Coronary artery (tissue), 2 donors: ENCODE data around the gene ECHDC3.

Experiments
- DNase-seq: peaks from one replicate; pipeline ENCODE4 v3.0.0-alpha.2; 2017; ENCODE audit warnings: low spot score
- H3K27ac ChIP-seq, 2 donors: fragments of 200-600 bp; sonication (generic); one replicate each; pipeline ENCODE4 v1.5.1; 2016 to 2019
- H3K4me3 ChIP-seq: fragments of 200-600 bp; sonication (generic); 2 replicates; pipeline ENCODE4 v1.5.1; 2016; ENCODE audit warnings: mild to moderate bottlenecking, moderate library complexity
- TF ChIP-seq, protein P1 (sequence below): fragments of 200-600 bp; sonication (generic); IDR thresholded peaks from one replicate; pipeline ENCODE4 v1.5.1; 2019; ENCODE audit warnings: antibody characterized with exemption

The ECHDC3 gene

GRCh38 chr10:11762706-11763500, 20.7 kb downstream of the ECHDC3 start:
- TF ChIP-seq, protein P1, sequence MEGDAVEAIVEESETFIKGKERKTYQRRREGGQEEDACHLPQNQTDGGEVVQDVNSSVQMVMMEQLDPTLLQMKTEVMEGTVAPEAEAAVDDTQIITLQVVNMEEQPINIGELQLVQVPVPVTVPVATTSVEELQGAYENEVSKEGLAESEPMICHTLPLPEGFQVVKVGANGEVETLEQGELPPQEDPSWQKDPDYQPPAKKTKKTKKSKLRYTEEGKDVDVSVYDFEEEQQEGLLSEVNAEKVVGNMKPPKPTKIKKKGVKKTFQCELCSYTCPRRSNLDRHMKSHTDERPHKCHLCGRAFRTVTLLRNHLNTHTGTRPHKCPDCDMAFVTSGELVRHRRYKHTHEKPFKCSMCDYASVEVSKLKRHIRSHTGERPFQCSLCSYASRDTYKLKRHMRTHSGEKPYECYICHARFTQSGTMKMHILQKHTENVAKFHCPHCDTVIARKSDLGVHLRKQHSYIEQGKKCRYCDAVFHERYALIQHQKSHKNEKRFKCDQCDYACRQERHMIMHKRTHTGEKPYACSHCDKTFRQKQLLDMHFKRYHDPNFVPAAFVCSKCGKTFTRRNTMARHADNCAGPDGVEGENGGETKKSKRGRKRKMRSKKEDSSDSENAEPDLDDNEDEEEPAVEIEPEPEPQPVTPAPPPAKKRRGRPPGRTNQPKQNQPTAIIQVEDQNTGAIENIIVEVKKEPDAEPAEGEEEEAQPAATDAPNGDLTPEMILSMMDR: no peak
- no peak overlapping the region for H3K4me3 ChIP-seq
- no peak for DNase-seq
- H3K27ac ChIP-seq: no peak overlapping the region

- TF ChIP-seq, protein P1: no peak
- H3K27ac ChIP-seq: no peak overlapping the region
- DNase-seq: no peak
Observed at GRCh38 chr10:11763501-11763861, 21.3 kb downstream of the ECHDC3 start.

DNA sequence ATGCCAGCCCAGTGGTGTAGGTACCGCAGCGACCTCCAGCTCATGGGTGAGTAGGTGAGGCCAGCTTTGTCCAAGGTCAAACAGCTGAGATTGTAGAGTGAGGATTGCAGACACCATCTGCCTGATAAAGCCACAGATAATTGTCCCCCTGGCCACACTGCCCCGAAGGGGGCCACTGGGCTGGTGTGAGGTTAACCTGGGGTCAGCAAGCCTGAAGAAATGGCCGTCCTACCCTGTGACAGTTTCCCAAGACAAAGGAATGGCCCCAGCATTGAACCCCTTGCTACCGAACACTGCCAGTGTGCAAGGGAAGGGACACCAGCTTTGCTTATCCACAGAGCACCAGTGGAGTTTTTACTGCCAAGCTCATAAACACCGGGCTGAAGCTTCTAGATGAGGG, 23.0 kb downstream of the ECHDC3 start:
- Histone ChIP-seq H3K4me3 (no peak overlapping the region), H3K27ac (no peak overlapping the region)
- TF ChIP-seq, protein P1: no peak
- DNase-seq: no peak

More at GRCh38 chr10:11763501-11763861, 21.3 kb downstream of the ECHDC3 start:
- H3K4me3 ChIP-seq: no peak overlapping the region

- no peak overlapping the region for H3K27ac ChIP-seq
- no peak for DNase-seq
- TF ChIP-seq, protein P1: no peak
Observed at GRCh38 chr10:11772575-11773288, 30.6 kb downstream of the ECHDC3 start.

DNA sequence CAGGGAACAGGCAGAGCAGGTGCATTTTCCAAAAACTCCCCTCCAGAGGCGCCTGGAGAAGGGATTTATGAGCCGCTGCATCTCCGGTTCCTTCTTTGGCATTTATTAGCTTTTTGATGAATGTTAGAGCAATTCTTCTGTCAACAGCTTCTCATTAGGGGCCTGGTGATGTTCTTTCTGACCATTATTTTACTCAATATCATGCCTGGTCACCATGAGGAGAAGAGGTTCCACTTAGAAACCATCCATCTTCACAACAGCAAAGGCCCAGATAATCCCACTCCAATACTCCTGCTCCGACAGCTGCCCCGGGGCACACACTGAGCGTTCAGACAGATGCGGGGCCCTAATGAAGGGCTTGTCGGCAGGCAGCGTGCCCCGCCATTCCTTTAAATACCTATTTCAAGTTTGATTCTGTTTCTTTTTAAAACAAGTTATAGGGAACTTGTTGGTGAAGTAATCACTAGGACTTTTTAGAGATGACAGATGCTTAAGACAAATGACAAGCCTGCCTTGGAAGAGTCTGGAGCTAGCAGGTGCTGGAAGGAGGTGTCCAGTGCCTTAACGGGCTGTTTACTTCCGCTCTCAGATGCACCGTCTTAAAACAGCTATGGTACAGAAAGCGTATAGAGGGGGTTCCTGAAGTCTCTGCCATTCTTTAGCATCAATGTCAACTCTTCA, 31.7 kb downstream of the ECHDC3 start:
- TF ChIP-seq, protein P1: no peak
- DNase-seq: no peak

More at GRCh38 chr10:11772575-11773288, 30.6 kb downstream of the ECHDC3 start:
- no peak overlapping the region for H3K4me3 ChIP-seq

GRCh38 chr10:11775412-11775811, 33.2 kb downstream of the ECHDC3 start:
- no peak overlapping the region for H3K27ac ChIP-seq
- no peak overlapping the region for H3K4me3 ChIP-seq
- TF ChIP-seq, protein P1: no peak
- no peak for DNase-seq

More for the DNA sequence above, 31.7 kb downstream of the ECHDC3 start:
- no peak overlapping the region for H3K4me3 ChIP-seq
- H3K27ac ChIP-seq: no peak overlapping the region
